Gastrocnemius medialis (tissue), 4 donors: ENCODE measurements around the gene STAT6.

ENCODE experiments used
- POLR2A ChIP-seq, 2 donors: fragments of 450-650 bp; IDR thresholded peaks; one replicate each; pipeline ENCODE4 v1.6.1; 2017; ENCODE audit warnings: antibody characterized with exemption in 2 of 2, mild to moderate bottlenecking in 2 of 2, moderate library complexity in 2 of 2
- TF ChIP-seq, protein P1 (sequence below), 5 experiments: fragments of 450-650 bp in 3 of 5; fragments of 200-600 bp in 2 of 5; sonication (generic) in 2 of 5; IDR thresholded peaks in 4 of 5; conservative IDR thresholded peaks in 1 of 5; 1 replicate in 4 of 5; 2 replicates in 1 of 5; pipeline ENCODE4 v1.5.1; 2016 to 2019; ENCODE audit warnings: antibody characterized with exemption in 5 of 5, mild to moderate bottlenecking in 3 of 5, moderate library complexity in 3 of 5

DNA sequence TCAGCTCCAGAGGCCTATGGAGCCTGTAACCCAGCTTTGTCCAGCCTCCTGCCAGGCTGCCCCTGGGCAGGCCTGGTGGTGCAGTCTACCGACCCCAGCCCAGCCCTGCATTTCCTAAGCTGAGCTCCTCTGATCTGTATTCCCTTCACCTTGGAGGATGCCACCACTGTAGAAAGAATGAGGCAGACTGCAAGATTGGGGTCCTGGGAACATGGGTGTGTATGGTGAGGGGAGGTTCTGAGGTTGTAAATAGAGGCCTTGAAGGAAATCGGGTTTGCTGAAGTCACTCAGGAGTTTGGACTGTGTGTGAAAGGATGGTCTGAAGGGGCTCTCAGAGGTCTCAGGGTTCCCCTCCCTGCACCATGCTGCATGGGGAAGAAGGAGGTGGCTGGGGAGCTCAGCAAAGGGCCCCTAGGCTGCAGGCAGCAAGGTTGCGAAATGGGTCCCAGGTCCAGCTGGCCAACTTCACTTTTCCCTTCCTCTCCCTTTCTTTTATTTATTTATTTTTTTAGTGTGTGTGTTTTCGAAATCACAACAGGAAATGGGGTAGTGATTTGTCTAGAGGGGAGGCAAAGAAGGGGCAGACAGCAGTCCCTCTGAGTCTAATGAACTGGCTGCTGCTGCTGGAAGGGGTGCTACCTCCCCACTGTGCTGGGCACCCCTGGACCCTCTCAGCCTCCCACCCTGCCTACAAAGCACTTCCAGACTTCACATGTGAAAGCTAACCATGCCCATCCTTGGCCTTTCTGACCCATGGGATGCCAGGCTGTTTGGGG, 37.5 kb upstream of the STAT6 start:
- TF ChIP-seq, protein P1, sequence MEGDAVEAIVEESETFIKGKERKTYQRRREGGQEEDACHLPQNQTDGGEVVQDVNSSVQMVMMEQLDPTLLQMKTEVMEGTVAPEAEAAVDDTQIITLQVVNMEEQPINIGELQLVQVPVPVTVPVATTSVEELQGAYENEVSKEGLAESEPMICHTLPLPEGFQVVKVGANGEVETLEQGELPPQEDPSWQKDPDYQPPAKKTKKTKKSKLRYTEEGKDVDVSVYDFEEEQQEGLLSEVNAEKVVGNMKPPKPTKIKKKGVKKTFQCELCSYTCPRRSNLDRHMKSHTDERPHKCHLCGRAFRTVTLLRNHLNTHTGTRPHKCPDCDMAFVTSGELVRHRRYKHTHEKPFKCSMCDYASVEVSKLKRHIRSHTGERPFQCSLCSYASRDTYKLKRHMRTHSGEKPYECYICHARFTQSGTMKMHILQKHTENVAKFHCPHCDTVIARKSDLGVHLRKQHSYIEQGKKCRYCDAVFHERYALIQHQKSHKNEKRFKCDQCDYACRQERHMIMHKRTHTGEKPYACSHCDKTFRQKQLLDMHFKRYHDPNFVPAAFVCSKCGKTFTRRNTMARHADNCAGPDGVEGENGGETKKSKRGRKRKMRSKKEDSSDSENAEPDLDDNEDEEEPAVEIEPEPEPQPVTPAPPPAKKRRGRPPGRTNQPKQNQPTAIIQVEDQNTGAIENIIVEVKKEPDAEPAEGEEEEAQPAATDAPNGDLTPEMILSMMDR (IDR thresholded peaks at IDR 0.05 in 4 of 5, conservative IDR thresholded peaks at IDR 0.05 in 1 of 5), result no peak
- TF ChIP-seq POLR2A (IDR thresholded peaks at IDR 0.05), result no peak
